BE2C (cell line): ENCODE data around the gene ZNRF4.

Experiments used
- DNase-seq: peaks from one replicate; pipeline ENCODE4 v3.0.0-alpha.2; 2020
- H3K27me3 ChIP-seq: fragments of 250-450 bp; sonication (Bioruptor Pico); 2 replicates; pipeline ENCODE4 v1.5.1; 2020; ENCODE audit warnings: mild to moderate bottlenecking
- H3K36me3 ChIP-seq: fragments of 250-450 bp; sonication (Bioruptor Pico); 2 replicates; pipeline ENCODE4 v1.5.1; 2020; ENCODE audit warnings: mild to moderate bottlenecking
- H3K4me1 ChIP-seq: fragments of 250-450 bp; sonication (Bioruptor Pico); 2 replicates; pipeline ENCODE4 v1.5.1; 2020
- H3K4me3 ChIP-seq: 2 replicates; pipeline ENCODE4 v1.5.1; 2011; ENCODE audit warnings: low read depth, low read length
- H3K9me3 ChIP-seq: fragments of 250-450 bp; sonication (Bioruptor Pico); 2 replicates; pipeline ENCODE4 v1.5.1; 2020
- TF ChIP-seq, protein P1 (sequence below): IDR thresholded peaks from 2 replicates; pipeline ENCODE4 v1.5.1; 2012; ENCODE audit warnings: mild to moderate bottlenecking, low read depth, low read length

ZNRF4 gene

DNA sequence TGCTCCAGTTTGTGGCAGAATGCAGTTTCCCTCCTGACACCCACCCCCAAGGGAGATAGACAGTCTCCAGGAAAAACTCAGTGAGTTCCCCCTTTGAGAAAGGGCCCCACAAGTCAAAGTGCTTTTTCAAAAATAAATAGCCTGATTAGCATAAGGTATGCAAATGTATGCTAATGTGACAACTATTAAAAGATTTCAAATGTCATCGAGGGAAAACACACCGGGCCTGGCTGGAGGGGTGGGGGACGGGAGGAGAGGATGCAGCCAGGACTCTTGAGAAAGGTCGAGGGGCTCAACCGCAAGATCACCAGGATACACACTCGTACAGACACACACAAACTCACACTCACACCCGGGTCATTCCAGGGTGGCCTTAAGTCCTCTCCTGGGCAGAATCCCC lies 34.3 kb upstream of the ZNRF4 start:
- TF ChIP-seq, protein P1, sequence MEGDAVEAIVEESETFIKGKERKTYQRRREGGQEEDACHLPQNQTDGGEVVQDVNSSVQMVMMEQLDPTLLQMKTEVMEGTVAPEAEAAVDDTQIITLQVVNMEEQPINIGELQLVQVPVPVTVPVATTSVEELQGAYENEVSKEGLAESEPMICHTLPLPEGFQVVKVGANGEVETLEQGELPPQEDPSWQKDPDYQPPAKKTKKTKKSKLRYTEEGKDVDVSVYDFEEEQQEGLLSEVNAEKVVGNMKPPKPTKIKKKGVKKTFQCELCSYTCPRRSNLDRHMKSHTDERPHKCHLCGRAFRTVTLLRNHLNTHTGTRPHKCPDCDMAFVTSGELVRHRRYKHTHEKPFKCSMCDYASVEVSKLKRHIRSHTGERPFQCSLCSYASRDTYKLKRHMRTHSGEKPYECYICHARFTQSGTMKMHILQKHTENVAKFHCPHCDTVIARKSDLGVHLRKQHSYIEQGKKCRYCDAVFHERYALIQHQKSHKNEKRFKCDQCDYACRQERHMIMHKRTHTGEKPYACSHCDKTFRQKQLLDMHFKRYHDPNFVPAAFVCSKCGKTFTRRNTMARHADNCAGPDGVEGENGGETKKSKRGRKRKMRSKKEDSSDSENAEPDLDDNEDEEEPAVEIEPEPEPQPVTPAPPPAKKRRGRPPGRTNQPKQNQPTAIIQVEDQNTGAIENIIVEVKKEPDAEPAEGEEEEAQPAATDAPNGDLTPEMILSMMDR, result no peak
- Histone ChIP-seq H3K4me1 (no peaks in the 10 kb centered on the region), H3K9me3 (peaks cover 2% of the 10 kb centered on the region; the same call in 1 of the 2 replicates), H3K4me3 (no peak overlapping the region), H3K36me3 (no peaks in the 10 kb centered on the region), H3K27me3 (peaks cover 21% of the 10 kb centered on the region)
- DNase-seq, result no peak

DNA sequence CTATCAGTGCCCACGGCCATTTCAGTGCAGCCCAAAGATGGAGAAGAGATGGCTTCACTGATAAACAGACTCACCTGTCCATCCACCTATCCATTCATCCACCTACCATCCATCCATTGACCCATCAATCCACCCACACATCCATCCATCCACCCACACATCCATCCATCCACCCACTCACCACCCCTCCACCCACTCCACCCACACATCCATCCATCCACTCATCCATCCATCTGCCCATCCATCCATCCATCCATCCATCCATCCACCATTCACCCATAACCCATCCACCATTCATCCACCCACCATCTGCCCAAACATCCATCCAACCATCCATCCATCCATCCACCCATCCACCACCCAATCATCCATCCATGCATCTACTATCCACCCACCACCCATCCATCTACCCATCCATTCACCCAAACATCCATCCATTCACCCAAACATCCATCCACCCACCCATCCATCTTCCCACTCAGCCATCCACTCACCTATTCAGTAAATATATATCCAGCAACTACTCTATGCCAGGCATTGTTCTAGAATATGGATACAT lies 31.6 kb upstream of the ZNRF4 start:
- TF ChIP-seq, protein P1, result no peak
- Histone ChIP-seq H3K36me3 (no peaks in the 10 kb centered on the region), H3K9me3 (peaks cover 2% of the 10 kb centered on the region; the same call in 1 of the 2 replicates), H3K4me1 (no peaks in the 10 kb centered on the region), H3K27me3 (peaks cover 11% of the 10 kb centered on the region), H3K4me3 (no peak overlapping the region)
- no peak for DNase-seq

DNA sequence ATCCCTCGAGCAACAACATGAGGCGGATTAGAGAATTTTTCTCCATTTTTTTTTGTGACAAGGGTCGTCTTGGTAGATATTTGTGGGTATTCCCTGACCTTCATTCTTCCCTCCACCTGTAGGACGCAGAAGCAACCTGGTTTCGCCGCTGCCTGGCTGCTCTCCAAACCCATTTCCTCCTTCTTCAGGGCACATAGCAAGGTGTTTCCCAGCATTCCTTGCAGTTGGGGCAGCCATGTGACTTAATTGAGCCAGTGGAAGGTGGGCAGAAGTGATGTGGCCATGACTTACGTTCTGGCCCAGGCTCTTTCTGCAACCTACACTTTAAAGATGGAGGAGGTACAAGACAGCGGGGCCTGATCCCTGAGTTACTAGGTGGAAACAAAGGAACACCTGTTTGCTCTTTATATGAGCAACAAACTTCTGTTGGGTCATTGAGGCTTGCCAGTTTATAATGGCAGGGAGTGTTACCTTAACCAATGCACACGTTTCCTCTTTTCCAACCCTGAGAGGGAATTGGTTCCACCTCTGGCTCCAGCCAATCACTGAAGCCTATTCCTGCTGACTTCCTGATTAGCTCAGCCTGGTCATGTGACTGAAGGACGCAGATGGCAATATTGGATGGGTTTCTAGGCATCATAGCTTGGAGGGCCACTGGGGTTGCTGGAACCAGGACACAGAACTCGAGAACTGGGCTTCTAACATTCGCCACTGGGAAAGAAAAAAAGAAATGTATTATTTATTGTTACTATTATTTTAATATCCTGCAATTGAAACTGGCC lies 30.8 kb upstream of the ZNRF4 start:
- Histone ChIP-seq H3K36me3 (no peaks in the 10 kb centered on the region), H3K27me3 (peaks cover 8% of the 10 kb centered on the region), H3K4me3 (no peak overlapping the region), H3K4me1 (no peaks in the 10 kb centered on the region), H3K9me3 (peaks cover 2% of the 10 kb centered on the region; the same call in 1 of the 2 replicates)
- TF ChIP-seq, protein P1, result no peak
- peak; percentile 26 for DNase-seq

DNA sequence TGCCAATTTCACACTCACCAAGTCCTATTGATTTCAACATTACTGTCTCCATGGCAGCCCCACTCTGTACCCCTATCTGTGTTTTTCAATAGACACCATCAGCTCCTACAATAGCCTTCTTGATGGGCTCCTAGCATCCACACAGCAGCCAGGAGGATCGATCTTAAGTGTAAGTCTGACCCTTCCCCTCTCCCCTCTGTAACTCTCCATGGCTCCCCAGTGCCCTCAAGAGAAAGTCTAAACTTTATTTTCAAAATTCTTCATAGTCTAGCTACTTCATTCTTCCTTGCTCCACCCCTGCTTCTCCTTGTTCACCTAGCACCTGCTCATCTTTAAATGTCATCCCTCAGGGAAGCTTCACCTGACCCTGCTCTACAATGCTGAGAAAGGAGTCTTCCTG lies 30.0 kb upstream of the ZNRF4 start:
- Histone ChIP-seq H3K36me3 (no peaks in the 10 kb centered on the region), H3K9me3 (peaks cover 2% of the 10 kb centered on the region; the same call in 1 of the 2 replicates), H3K4me3 (no peak overlapping the region), H3K4me1 (no peaks in the 10 kb centered on the region), H3K27me3 (peaks cover 8% of the 10 kb centered on the region)
- TF ChIP-seq, protein P1, result no peak
- DNase-seq, result no peak

DNA sequence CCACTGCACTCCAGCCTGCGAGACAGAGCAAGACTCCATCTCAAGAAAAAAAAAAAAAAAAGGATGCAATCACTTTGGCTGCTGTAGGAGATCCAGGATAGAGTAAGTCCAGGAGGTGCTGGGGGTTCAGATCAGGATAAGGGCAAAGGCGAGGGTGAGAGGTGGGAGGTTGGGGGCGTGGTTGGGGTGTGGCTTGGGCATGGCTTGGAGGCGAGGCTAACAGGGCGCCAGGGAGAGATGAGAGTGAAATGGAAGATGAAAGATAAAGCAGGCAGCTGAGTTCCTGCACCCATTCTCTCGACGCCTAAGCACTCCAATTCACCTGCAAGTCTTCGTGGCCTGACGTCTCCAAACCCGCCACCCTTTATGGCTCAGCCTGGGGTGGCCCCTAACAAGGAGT lies 25.0 kb upstream of the ZNRF4 start:
- TF ChIP-seq, protein P1, result no peak
- H3K9me3 ChIP-seq, result no peaks in the 10 kb centered on the region
- no peaks in the 10 kb centered on the region for H3K36me3 ChIP-seq
- peaks cover 6% of the 10 kb centered on the region; the same call in 1 of the 2 replicates for H3K27me3 ChIP-seq
- H3K4me1 ChIP-seq, result no peaks in the 10 kb centered on the region
- no peak overlapping the region for H3K4me3 ChIP-seq
- DNase-seq, result no peak

DNA sequence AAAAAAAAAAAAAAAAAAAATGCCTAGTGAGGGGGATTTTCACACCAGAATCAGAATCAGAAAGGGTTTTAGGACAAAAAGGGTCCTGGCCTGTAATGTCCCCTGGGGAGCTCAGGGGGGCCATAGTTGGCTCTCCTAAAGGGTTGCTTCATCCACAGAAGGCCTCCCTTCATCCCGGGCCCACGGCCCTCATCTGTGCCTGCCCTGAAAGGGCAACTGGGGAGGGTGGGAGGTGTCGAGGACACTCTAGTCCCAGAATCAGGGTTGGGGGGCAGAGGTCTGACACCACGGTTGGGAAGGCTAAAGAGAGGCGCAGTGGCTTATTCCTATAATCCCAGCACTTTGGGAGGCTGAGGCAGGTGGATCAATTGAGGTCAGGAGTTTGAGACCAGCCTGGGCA lies 22.5 kb upstream of the ZNRF4 start:
- Histone ChIP-seq H3K9me3 (no peaks in the 10 kb centered on the region), H3K4me1 (no peaks in the 10 kb centered on the region), H3K4me3 (no peak overlapping the region), H3K27me3 (no peaks in the 10 kb centered on the region), H3K36me3 (no peaks in the 10 kb centered on the region)
- TF ChIP-seq, protein P1, result no peak
- DNase-seq, result no peak
